ENCODE measurements around the gene B4GALNT2. TPM values are rescaled to one million over a fixed set of nuclear protein-coding genes. Genes with fewer than 3 reads are reported as not detected.
A peak's percentile ranks its signal among the peaks of the same experiment; 100 is the strongest.

Gene B4GALNT2
- total RNA-seq, 1 donor from 2014 or later: 0.23 TPM

- no peaks in the 10 kb centered on the region for H3K9me3 ChIP-seq
- intact Hi-C loops (cut with DNase I): no loop called here
- ATAC-seq (no peak), DNase-seq (no peak)
- H3K36me3 ChIP-seq: no peaks in the 10 kb centered on the region
- H3K27ac ChIP-seq: no peak overlapping the region
- H3K27me3 ChIP-seq: peaks cover 12% of the 10 kb centered on the region
- peaks cover 2% of the 10 kb centered on the region for H3K4me1 ChIP-seq
- no peak for TF ChIP-seq CTCF (IDR thresholded peaks at IDR 0.05)
- H3K4me3 ChIP-seq: no peak overlapping the region
These were observed 20.6 kb upstream of the B4GALNT2 start for GRCh38 chr17:49111934-49112333.

GRCh38 chr17:49112936-49113335 is 19.6 kb upstream of the B4GALNT2 start:
- DNase-seq (no peak), ATAC-seq (no peak)
- Histone ChIP-seq H3K27me3 (peaks cover 12% of the 10 kb centered on the region), H3K27ac (no peak overlapping the region), H3K9me3 (no peaks in the 10 kb centered on the region), H3K36me3 (no peaks in the 10 kb centered on the region), H3K4me3 (no peak overlapping the region), H3K4me1 (peaks cover 2% of the 10 kb centered on the region)
- TF ChIP-seq CTCF (IDR thresholded peaks at IDR 0.05): no peak
- intact Hi-C loops (cut with DNase I): no loop called here

- intact Hi-C loops (cut with DNase I): no loop called here
- Histone ChIP-seq H3K9me3 (no peaks in the 10 kb centered on the region), H3K36me3 (no peaks in the 10 kb centered on the region), H3K4me3 (no peak overlapping the region), H3K27ac (no peak overlapping the region), H3K27me3 (peaks cover 12% of the 10 kb centered on the region), H3K4me1 (no peaks in the 10 kb centered on the region)
- ATAC-seq (no peak), DNase-seq (no peak)
- TF ChIP-seq CTCF (IDR thresholded peaks at IDR 0.05): no peak
These were observed 17.9 kb upstream of the B4GALNT2 start for GRCh38 chr17:49114703-49115102.

GRCh38 chr17:49117587-49118230 is 14.9 kb upstream of the B4GALNT2 start:
- Histone ChIP-seq H3K9me3 (no peaks in the 10 kb centered on the region), H3K27me3 (peaks cover 12% of the 10 kb centered on the region)

GRCh38 chr17:49120166-49120565 is 12.4 kb upstream of the B4GALNT2 start:
- TF ChIP-seq CTCF (IDR thresholded peaks at IDR 0.05): no peak
- Histone ChIP-seq H3K9me3 (no peaks in the 10 kb centered on the region), H3K36me3 (no peaks in the 10 kb centered on the region), H3K4me1 (no peaks in the 10 kb centered on the region), H3K27ac (no peak overlapping the region), H3K4me3 (no peak overlapping the region), H3K27me3 (peaks cover 8% of the 10 kb centered on the region)
- DNase-seq: no peak
- intact Hi-C loops (cut with DNase I): no loop called here
- no peak for ATAC-seq

More at GRCh38 chr17:49117587-49118230, 14.9 kb upstream of the B4GALNT2 start:
- H3K4me3 ChIP-seq: no peak overlapping the region
- no peaks in the 10 kb centered on the region for H3K4me1 ChIP-seq
- no peak overlapping the region for H3K27ac ChIP-seq
- H3K36me3 ChIP-seq: no peaks in the 10 kb centered on the region
- TF ChIP-seq CTCF (IDR thresholded peaks at IDR 0.05): no peak
- no peak for DNase-seq
- intact Hi-C loops (cut with DNase I): no loop called here
- peak; percentile 34 for ATAC-seq

Measured in upper lobe of right lung (tissue), 1 donor.